ENCODE results near the gene GPR158. TPM values are rescaled to one million over a fixed set of nuclear protein-coding genes. Genes with fewer than 3 reads are reported as not detected.

The GPR158 gene
- total RNA-seq, 1 experiment from 2014 or later, result 0.07 TPM

DNA sequence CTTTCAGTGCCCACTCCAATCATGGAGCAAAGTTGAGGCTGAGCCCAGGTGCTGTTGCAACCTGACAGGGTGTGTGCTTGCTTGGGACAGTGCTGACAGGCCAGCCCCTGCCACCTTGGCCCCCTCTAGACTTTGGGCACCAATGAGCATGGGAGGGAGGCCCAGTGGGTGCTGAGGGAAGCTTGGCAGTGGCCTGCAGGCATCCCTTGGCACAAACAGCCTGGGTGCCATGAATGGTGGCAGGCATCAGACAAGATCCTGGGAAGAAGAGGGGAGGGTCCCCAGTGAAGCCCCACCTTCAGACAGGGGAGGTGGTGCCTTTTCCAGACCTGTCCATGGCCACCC is 214.0 kb downstream of the GPR158 start:
- CTCF ChIA-PET, result no interaction called here

DNA sequence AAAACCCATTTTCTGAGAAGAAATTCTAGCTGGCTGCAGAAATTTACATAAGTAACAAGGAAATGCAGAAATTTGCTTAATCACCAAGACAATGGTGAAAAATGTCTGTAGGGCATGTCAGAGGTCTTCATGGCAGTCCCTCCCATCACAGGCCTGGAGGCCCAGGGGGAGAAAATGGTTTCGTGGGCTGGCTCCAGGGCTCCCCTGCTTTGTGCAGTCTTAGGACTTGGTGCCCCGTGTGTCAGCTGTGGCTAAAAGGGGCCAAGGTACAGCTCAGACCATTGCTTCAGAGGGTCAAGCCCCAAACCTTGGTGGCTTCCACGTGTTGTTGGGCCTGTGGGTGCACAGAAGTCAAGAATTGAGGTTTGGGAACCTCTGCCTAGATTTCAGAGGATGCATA is 215.9 kb downstream of the GPR158 start:
- ChIA-PET CTCF (no interaction called here), POLR2A (no interaction called here)
- H3K9me3 ChIP-seq, result 0 out of 2 replicates have a peak, but pooled peaks cover 7% of the 10 kb centered on the region
- no peaks in the 10 kb centered on the region for H3K27me3 ChIP-seq (replicated peaks; ENCODE audit: control insufficient read depth, insufficient read depth, low read length)
- H3K36me3 ChIP-seq (ENCODE audit: control insufficient read depth, insufficient read depth, low read length), result no peaks in the 10 kb centered on the region
- H3K27me3 Mint-ChIP-seq (ENCODE audit: insufficient read depth, unreplicated experiment), result no peaks in the 10 kb centered on the region
- no TSS peak for BruUV-seq (replicated peaks)
- H3K4me1 Mint-ChIP-seq (ENCODE audit: low read depth, unreplicated experiment), result no peaks in the 10 kb centered on the region
- peaks cover 10% of the 10 kb centered on the region for H3K9me3 Mint-ChIP-seq (ENCODE audit: unreplicated experiment)
- H3K4me1 ChIP-seq, result no peaks in the 10 kb centered on the region
- H3K36me3 Mint-ChIP-seq (ENCODE audit: insufficient read depth, unreplicated experiment), result no peaks in the 10 kb centered on the region
- no peak for DNase-seq
- intact Hi-C loops (cut with micrococcal nuclease; ENCODE audit: unreplicated experiment), result no loop called here
- no peak overlapping the region for H3K4me3 ChIP-seq (ENCODE audit: low read depth, low read length)
- H3K27ac Mint-ChIP-seq (ENCODE audit: unreplicated experiment), result no peak overlapping the region
- no peak overlapping the region for H3K4me3 Mint-ChIP-seq (ENCODE audit: unreplicated experiment)
- TF ChIP-seq, protein P1, sequence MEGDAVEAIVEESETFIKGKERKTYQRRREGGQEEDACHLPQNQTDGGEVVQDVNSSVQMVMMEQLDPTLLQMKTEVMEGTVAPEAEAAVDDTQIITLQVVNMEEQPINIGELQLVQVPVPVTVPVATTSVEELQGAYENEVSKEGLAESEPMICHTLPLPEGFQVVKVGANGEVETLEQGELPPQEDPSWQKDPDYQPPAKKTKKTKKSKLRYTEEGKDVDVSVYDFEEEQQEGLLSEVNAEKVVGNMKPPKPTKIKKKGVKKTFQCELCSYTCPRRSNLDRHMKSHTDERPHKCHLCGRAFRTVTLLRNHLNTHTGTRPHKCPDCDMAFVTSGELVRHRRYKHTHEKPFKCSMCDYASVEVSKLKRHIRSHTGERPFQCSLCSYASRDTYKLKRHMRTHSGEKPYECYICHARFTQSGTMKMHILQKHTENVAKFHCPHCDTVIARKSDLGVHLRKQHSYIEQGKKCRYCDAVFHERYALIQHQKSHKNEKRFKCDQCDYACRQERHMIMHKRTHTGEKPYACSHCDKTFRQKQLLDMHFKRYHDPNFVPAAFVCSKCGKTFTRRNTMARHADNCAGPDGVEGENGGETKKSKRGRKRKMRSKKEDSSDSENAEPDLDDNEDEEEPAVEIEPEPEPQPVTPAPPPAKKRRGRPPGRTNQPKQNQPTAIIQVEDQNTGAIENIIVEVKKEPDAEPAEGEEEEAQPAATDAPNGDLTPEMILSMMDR (IDR thresholded peaks at IDR 0.05; ENCODE audit: insufficient read depth in 1 of 2, low read depth in 1 of 2, low read length in 1 of 2, severe bottlenecking in 1 of 2, unreplicated experiment in 1 of 2), result no peak

More for the DNA sequence above, 214.0 kb downstream of the GPR158 start:
- Mint-ChIP-seq H3K9me3 (ENCODE audit: unreplicated experiment) (peaks cover 10% of the 10 kb centered on the region), H3K4me1 (ENCODE audit: low read depth, unreplicated experiment) (no peaks in the 10 kb centered on the region), H3K27me3 (ENCODE audit: insufficient read depth, unreplicated experiment) (no peaks in the 10 kb centered on the region), H3K36me3 (ENCODE audit: insufficient read depth, unreplicated experiment) (no peaks in the 10 kb centered on the region), H3K27ac (ENCODE audit: unreplicated experiment) (no peak overlapping the region), H3K4me3 (ENCODE audit: unreplicated experiment) (no peak overlapping the region)
- Histone ChIP-seq H3K36me3 (ENCODE audit: control insufficient read depth, insufficient read depth, low read length) (no peaks in the 10 kb centered on the region), H3K4me3 (ENCODE audit: low read depth, low read length) (no peak overlapping the region), H3K27me3 (replicated peaks; ENCODE audit: control insufficient read depth, insufficient read depth, low read length) (no peaks in the 10 kb centered on the region), H3K9me3 (0 out of 2 replicates have a peak, but pooled peaks cover 7% of the 10 kb centered on the region), H3K4me1 (no peaks in the 10 kb centered on the region)
- TF ChIP-seq, protein P1 (IDR thresholded peaks at IDR 0.05; ENCODE audit: insufficient read depth in 1 of 2, low read depth in 1 of 2, low read length in 1 of 2, severe bottlenecking in 1 of 2, unreplicated experiment in 1 of 2), result no peak
- DNase-seq, result no peak
- POLR2A ChIA-PET, result no interaction called here
- intact Hi-C loops (cut with micrococcal nuclease; ENCODE audit: unreplicated experiment), result no loop called here
- BruUV-seq (replicated peaks), result no TSS peak

DNA sequence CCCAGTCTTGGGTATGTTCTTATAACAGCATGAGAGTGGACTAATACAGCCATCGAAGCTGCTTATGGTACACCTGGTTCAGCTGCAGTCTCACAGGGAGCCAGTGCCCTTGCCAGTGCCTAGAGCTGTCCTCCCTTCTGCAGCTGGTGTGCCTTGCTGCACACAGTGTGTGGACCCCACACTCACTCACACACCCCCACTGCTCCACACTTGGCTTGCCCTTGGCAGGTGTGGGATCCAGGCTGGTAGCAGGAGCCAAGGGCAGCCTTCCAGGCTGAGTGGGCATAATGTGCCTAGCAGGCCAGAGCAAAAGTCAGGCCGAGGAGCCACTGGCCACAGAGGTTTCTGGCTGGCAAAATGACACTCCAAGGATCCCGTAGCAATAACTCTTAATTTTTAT is 217.3 kb downstream of the GPR158 start:
- TF ChIP-seq, protein P1 (IDR thresholded peaks at IDR 0.05; ENCODE audit: insufficient read depth in 1 of 2, low read depth in 1 of 2, low read length in 1 of 2, severe bottlenecking in 1 of 2, unreplicated experiment in 1 of 2), result no peak
- no peaks in the 10 kb centered on the region for H3K4me1 ChIP-seq
- CTCF ChIA-PET, result no interaction called here
- Mint-ChIP-seq H3K4me3 (ENCODE audit: unreplicated experiment) (no peak overlapping the region), H3K4me1 (ENCODE audit: low read depth, unreplicated experiment) (no peaks in the 10 kb centered on the region), H3K27ac (ENCODE audit: unreplicated experiment) (no peak overlapping the region), H3K27me3 (ENCODE audit: insufficient read depth, unreplicated experiment) (no peaks in the 10 kb centered on the region), H3K36me3 (ENCODE audit: insufficient read depth, unreplicated experiment) (no peaks in the 10 kb centered on the region), H3K9me3 (ENCODE audit: unreplicated experiment) (peaks cover 10% of the 10 kb centered on the region)
- no peaks in the 10 kb centered on the region for H3K36me3 ChIP-seq (ENCODE audit: control insufficient read depth, insufficient read depth, low read length)
- H3K4me3 ChIP-seq (ENCODE audit: low read depth, low read length), result no peak overlapping the region
- intact Hi-C loops (cut with micrococcal nuclease; ENCODE audit: unreplicated experiment), result no loop called here
- no TSS peak for BruUV-seq (replicated peaks)
- no peak for DNase-seq
- H3K9me3 ChIP-seq, result 0 out of 2 replicates have a peak, but pooled peaks cover 7% of the 10 kb centered on the region
- POLR2A ChIA-PET, result no interaction called here
- H3K27me3 ChIP-seq (replicated peaks; ENCODE audit: control insufficient read depth, insufficient read depth, low read length), result no peaks in the 10 kb centered on the region

Measured in Caco-2 (cell line).